Parathyroid adenoma (tissue), 2 donors: ENCODE data around the gene EPHX1.
A peak's percentile ranks its signal among the peaks of the same experiment; 100 is the strongest.
"Not testable (repeated sequence)": the region's sequence is repeated elsewhere in the genome, so short reads cannot be mapped to it uniquely, and the experiment has no call there.

Experiments used
- H2AFZ ChIP-seq: fragments of 300-600 bp; sonication (generic); one replicate; pipeline ENCODE4 v1.7.0; 2017; ENCODE audit warnings: antibody characterized with exemption, mild to moderate bottlenecking
- H3K27ac ChIP-seq: fragments of 300-600 bp; sonication (generic); one replicate; pipeline ENCODE4 v1.7.0; 2017
- H3K27me3 ChIP-seq: fragments of 300-600 bp; sonication (generic); one replicate; pipeline ENCODE4 v1.7.0; 2017; ENCODE audit warnings: low read length; ENCODE audit not compliant: control insufficient read depth, insufficient read depth
- H3K36me3 ChIP-seq: fragments of 300-600 bp; sonication (generic); one replicate; pipeline ENCODE4 v1.7.0; 2017; ENCODE audit warnings: low read length; ENCODE audit not compliant: control insufficient read depth, insufficient read depth
- H3K4me1 ChIP-seq: fragments of 300-600 bp; sonication (generic); one replicate; pipeline ENCODE4 v1.7.0; 2017; ENCODE audit warnings: control low read depth
- H3K4me2 ChIP-seq: fragments of 300-600 bp; sonication (generic); one replicate; pipeline ENCODE4 v1.7.0; 2017; ENCODE audit warnings: low read length
- H3K4me3 ChIP-seq: fragments of 300-600 bp; sonication (generic); one replicate; pipeline ENCODE4 v1.7.0; 2017; ENCODE audit warnings: low read depth, low read length
- H3K79me2 ChIP-seq: fragments of 300-600 bp; sonication (generic); one replicate; pipeline ENCODE4 v1.7.0; 2017; ENCODE audit warnings: control low read depth
- H3K9ac ChIP-seq: fragments of 300-600 bp; sonication (generic); one replicate; pipeline ENCODE4 v1.7.0; 2017; ENCODE audit warnings: mild to moderate bottlenecking
- H3K9me3 ChIP-seq: fragments of 300-600 bp; sonication (generic); one replicate; pipeline ENCODE4 v1.7.0; 2017; ENCODE audit warnings: low read length; ENCODE audit not compliant: control insufficient read depth
- TF ChIP-seq, protein P1 (sequence below): fragments of 300-600 bp; sonication (generic); IDR thresholded peaks from one replicate; pipeline ENCODE4 v1.7.0; 2017; ENCODE audit warnings: antibody characterized with exemption, mild to moderate bottlenecking
- donor health status: primary hyperparathyroidism.

EPHX1 gene

GRCh38 chr1:225813214-225813964 is 3.5 kb downstream of the EPHX1 start:
- TF ChIP-seq, protein P1, sequence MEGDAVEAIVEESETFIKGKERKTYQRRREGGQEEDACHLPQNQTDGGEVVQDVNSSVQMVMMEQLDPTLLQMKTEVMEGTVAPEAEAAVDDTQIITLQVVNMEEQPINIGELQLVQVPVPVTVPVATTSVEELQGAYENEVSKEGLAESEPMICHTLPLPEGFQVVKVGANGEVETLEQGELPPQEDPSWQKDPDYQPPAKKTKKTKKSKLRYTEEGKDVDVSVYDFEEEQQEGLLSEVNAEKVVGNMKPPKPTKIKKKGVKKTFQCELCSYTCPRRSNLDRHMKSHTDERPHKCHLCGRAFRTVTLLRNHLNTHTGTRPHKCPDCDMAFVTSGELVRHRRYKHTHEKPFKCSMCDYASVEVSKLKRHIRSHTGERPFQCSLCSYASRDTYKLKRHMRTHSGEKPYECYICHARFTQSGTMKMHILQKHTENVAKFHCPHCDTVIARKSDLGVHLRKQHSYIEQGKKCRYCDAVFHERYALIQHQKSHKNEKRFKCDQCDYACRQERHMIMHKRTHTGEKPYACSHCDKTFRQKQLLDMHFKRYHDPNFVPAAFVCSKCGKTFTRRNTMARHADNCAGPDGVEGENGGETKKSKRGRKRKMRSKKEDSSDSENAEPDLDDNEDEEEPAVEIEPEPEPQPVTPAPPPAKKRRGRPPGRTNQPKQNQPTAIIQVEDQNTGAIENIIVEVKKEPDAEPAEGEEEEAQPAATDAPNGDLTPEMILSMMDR, result no peak
- Histone ChIP-seq H3K4me2 (no peak overlapping the region), H3K4me3 (no peak overlapping the region), H3K79me2 (peaks cover 7% of the 10 kb centered on the region), H3K9ac (no peak overlapping the region), H3K27me3 (no peaks in the 10 kb centered on the region), H3K9me3 (no peaks in the 10 kb centered on the region), H3K4me1 (no peaks in the 10 kb centered on the region), H3K27ac (peak overlapping the region; percentile 54), H2AFZ (no peak overlapping the region), H3K36me3 (no peaks in the 10 kb centered on the region)

- H2AFZ ChIP-seq, result no peak overlapping the region
- no peak overlapping the region for H3K9ac ChIP-seq
- H3K79me2 ChIP-seq, result peaks cover 7% of the 10 kb centered on the region
- peak overlapping the region; percentile 54 for H3K27ac ChIP-seq
- no peaks in the 10 kb centered on the region for H3K9me3 ChIP-seq
- H3K27me3 ChIP-seq, result no peaks in the 10 kb centered on the region
- no peaks in the 10 kb centered on the region for H3K36me3 ChIP-seq
- no peaks in the 10 kb centered on the region for H3K4me1 ChIP-seq
- TF ChIP-seq, protein P1, result no peak
- no peak overlapping the region for H3K4me2 ChIP-seq
- H3K4me3 ChIP-seq, result no peak overlapping the region
These were observed 4.5 kb downstream of the EPHX1 start for GRCh38 chr1:225814381-225814780.

- H3K4me1 ChIP-seq, H3K4me2 ChIP-seq, H3K79me2 ChIP-seq, H3K9me3 ChIP-seq, H3K36me3 ChIP-seq, H3K4me3 ChIP-seq, H2AFZ ChIP-seq, H3K27me3 ChIP-seq, H3K9ac ChIP-seq: not testable (repeated sequence)
- H3K27ac ChIP-seq, result peak overlapping the region; percentile 54
These were observed 5.2 kb downstream of the EPHX1 start for GRCh38 chr1:225815090-225815489.

- H3K79me2 ChIP-seq, result peaks cover 7% of the 10 kb centered on the region
- no peaks in the 10 kb centered on the region for H3K4me1 ChIP-seq
These were observed 5.7 kb downstream of the EPHX1 start for GRCh38 chr1:225815526-225816178.

More at GRCh38 chr1:225815526-225816178, 5.7 kb downstream of the EPHX1 start:
- H3K9ac ChIP-seq, result no peak overlapping the region
- TF ChIP-seq, protein P1, result no peak
- no peak overlapping the region for H2AFZ ChIP-seq
- H3K4me2 ChIP-seq, result no peak overlapping the region
- H3K36me3 ChIP-seq, result no peaks in the 10 kb centered on the region
- no peaks in the 10 kb centered on the region for H3K9me3 ChIP-seq
- no peak overlapping the region for H3K27ac ChIP-seq
- no peaks in the 10 kb centered on the region for H3K27me3 ChIP-seq
- no peak overlapping the region for H3K4me3 ChIP-seq
